Measurements from ENCODE around the gene ZSCAN12.

The ZSCAN12 gene

DNA sequence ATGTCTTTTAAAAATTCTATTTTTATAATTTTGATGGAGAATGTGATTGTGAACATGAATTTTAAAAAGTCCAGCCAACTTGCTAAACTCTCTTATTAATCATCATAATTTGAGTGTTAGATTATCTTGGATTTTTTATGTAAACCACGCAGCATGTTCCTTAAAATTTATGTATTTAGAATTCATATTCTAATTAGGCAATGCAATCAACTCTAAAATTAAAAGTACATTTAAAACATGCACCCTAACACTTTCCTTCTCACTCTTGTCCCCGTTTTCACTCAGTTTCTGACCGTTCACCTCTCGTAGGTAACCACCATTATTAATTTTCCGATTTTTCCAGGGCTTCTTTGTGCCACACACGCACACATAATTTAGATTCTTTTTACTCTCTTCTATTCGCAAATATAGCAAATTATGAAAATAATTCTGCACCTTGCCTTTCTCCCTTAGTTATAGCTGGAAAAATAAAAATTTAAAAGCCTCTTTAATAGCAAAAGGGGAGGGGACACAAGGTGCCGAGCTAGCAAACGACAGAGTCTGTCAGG is 50.1 kb downstream of the ZSCAN12 start:
- H3K79me2 ChIP-seq (ENCODE audit: insufficient read depth, low read depth), result peaks cover 3% of the 10 kb centered on the region; the same call in 1 of the 2 replicates
- no peak overlapping the region for H3K4me3 ChIP-seq (IDR thresholded peaks at IDR 0.05; ENCODE audit: insufficient read depth, low read depth, low read length)
- peak overlapping the region; percentile 94 for H2AFZ ChIP-seq (ENCODE audit: low read depth)
- no peaks in the 10 kb centered on the region for H3K27me3 ChIP-seq (ENCODE audit: insufficient read depth, low read depth)
- peaks cover 14% of the 10 kb centered on the region for H3K4me1 ChIP-seq (ENCODE audit: low read depth, poor library complexity, severe bottlenecking)
- no peak for TF ChIP-seq CTCF (conservative IDR thresholded peaks at IDR 0.05; ENCODE audit: low read depth, low read length)
- H4K20me1 ChIP-seq (ENCODE audit: insufficient read depth), result no peaks in the 10 kb centered on the region
- peak overlapping the region; percentile 49; the same call in 1 of the 2 replicates for H3K9ac ChIP-seq
- peak overlapping the region; percentile 61 for H3K4me2 ChIP-seq
- H3K27ac ChIP-seq, result peak overlapping the region; percentile 39; the same call in 1 of the 2 replicates
- no peaks in the 10 kb centered on the region for H3K36me3 ChIP-seq (ENCODE audit: insufficient read depth)

DNA sequence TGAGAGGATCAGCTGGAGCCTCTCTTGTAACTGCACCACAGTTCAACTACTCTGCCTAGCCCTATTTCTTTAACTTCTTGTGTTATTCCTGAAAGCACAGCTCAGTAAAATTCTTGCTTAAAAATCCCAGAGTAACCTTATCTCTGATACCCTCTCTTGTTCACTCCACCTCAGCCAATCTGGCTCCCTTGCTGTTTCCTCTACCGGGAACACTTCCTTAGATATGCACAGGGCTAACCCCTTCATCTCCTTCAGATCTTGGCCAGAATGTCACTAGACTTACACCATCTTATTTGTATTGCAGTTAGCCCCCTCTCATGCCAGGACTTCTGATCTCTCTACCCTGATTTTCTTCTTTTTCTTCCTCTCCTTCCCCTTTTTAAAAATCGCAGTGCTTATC is 52.4 kb downstream of the ZSCAN12 start:
- H3K4me3 ChIP-seq (IDR thresholded peaks at IDR 0.05; ENCODE audit: insufficient read depth, low read depth, low read length), result no peak overlapping the region
- no peak for TF ChIP-seq CTCF (conservative IDR thresholded peaks at IDR 0.05; ENCODE audit: low read depth, low read length)
- H3K4me2 ChIP-seq, result no peak overlapping the region
- no peaks in the 10 kb centered on the region for H3K36me3 ChIP-seq (ENCODE audit: insufficient read depth)
- no peak overlapping the region for H3K27ac ChIP-seq
- peaks cover 14% of the 10 kb centered on the region for H3K4me1 ChIP-seq (ENCODE audit: low read depth, poor library complexity, severe bottlenecking)
- no peak overlapping the region for H2AFZ ChIP-seq (ENCODE audit: low read depth)
- no peaks in the 10 kb centered on the region for H4K20me1 ChIP-seq (ENCODE audit: insufficient read depth)
- H3K9ac ChIP-seq, result no peak overlapping the region
- peaks cover 3% of the 10 kb centered on the region; the same call in 1 of the 2 replicates for H3K79me2 ChIP-seq (ENCODE audit: insufficient read depth, low read depth)
- no peaks in the 10 kb centered on the region for H3K27me3 ChIP-seq (ENCODE audit: insufficient read depth, low read depth)

GRCh38 chr6:28345201-28345600 is 54.3 kb downstream of the ZSCAN12 start:
- H3K79me2 ChIP-seq (ENCODE audit: insufficient read depth, low read depth), result no peaks in the 10 kb centered on the region; the same call in 1 of the 2 replicates
- no peaks in the 10 kb centered on the region for H3K27me3 ChIP-seq (ENCODE audit: insufficient read depth, low read depth)
- no peak overlapping the region for H2AFZ ChIP-seq (ENCODE audit: low read depth)
- H3K27ac ChIP-seq, result no peak overlapping the region
- H3K4me1 ChIP-seq (ENCODE audit: low read depth, poor library complexity, severe bottlenecking), result peaks cover 4% of the 10 kb centered on the region
- no peak for TF ChIP-seq CTCF (conservative IDR thresholded peaks at IDR 0.05; ENCODE audit: low read depth, low read length)
- no peak overlapping the region for H3K4me3 ChIP-seq (IDR thresholded peaks at IDR 0.05; ENCODE audit: insufficient read depth, low read depth, low read length)
- H3K36me3 ChIP-seq (ENCODE audit: insufficient read depth), result no peaks in the 10 kb centered on the region
- H3K4me2 ChIP-seq, result no peak overlapping the region
- H4K20me1 ChIP-seq (ENCODE audit: insufficient read depth), result no peaks in the 10 kb centered on the region
- no peak overlapping the region for H3K9ac ChIP-seq

DNA sequence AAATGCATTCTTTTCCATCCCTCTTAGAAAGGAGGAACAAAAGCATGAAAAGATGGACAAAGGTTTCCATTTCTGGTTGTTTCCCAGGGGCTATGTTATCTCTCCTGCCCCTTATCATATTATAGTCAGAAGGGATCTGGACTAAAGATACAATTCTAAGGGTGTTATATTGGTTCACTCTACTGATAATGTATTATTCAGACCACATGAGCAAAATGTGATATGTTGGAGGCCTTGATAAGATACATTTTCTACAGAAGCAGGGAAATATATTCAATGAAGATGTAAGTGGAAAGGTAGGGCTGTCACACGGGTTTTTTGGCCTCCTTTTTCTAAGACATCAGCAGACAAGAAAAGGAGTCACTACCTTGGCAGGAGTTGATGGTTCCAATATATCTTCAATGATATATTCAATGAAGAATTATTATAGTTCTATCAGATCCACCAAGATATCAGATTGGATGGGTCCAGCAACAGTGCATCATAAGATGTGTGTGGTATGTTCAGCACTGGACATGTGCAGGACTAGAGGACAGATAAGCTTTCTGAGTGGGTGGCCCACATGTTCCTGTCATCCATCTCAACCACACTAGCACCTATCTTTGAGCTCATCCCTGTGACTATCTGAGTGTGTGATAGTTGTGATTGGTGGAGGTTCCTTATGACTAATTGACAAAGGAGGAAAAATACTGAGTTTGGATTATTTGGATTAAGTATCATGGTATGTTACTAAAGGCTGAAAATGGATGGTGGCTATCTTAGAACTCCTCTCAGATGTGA is 55.5 kb downstream of the ZSCAN12 start:
- H2AFZ ChIP-seq (ENCODE audit: low read depth), result no peak overlapping the region
- H3K9ac ChIP-seq, result no peak overlapping the region
- no peak overlapping the region for H3K4me2 ChIP-seq
- no peaks in the 10 kb centered on the region for H3K27me3 ChIP-seq (ENCODE audit: insufficient read depth, low read depth)
- no peaks in the 10 kb centered on the region for H3K36me3 ChIP-seq (ENCODE audit: insufficient read depth)
- TF ChIP-seq CTCF (conservative IDR thresholded peaks at IDR 0.05; ENCODE audit: low read depth, low read length), result no peak
- no peaks in the 10 kb centered on the region for H3K79me2 ChIP-seq (ENCODE audit: insufficient read depth, low read depth)
- H3K4me1 ChIP-seq (ENCODE audit: low read depth, poor library complexity, severe bottlenecking), result peaks cover under 1% of the 10 kb centered on the region
- H3K27ac ChIP-seq, result no peak overlapping the region
- no peaks in the 10 kb centered on the region for H4K20me1 ChIP-seq (ENCODE audit: insufficient read depth)
- H3K4me3 ChIP-seq (IDR thresholded peaks at IDR 0.05; ENCODE audit: insufficient read depth, low read depth, low read length), result no peak overlapping the region

Measured in KMS-11 (cell line).